Osteocyte (in vitro differentiated cells): ENCODE data around the gene ARTN. TPM values are rescaled to one million over a fixed set of nuclear protein-coding genes. Genes with fewer than 3 reads are reported as not detected.

Source experiments
- DNase-seq: peaks from one replicate; pipeline ENCODE4 v3.0.0; 2021; ENCODE audit warnings: mixed read lengths; ENCODE audit not compliant: unreplicated experiment; ENCODE audit errors: extremely low spot score
- H3K27ac Mint-ChIP-seq: one replicate; pipeline ENCODE4 v1.8.0; 2021; ENCODE audit warnings: mild to moderate bottlenecking, mixed read lengths; ENCODE audit not compliant: unreplicated experiment
- H3K27me3 Mint-ChIP-seq: one replicate; pipeline ENCODE4 v1.8.0; 2021; ENCODE audit warnings: mixed read lengths; ENCODE audit not compliant: unreplicated experiment
- H3K36me3 Mint-ChIP-seq: one replicate; pipeline ENCODE4 v1.8.0; 2021; ENCODE audit warnings: mixed read lengths; ENCODE audit not compliant: unreplicated experiment
- H3K4me1 Mint-ChIP-seq: one replicate; pipeline ENCODE4 v1.8.0; 2021; ENCODE audit warnings: mixed read lengths; ENCODE audit not compliant: unreplicated experiment
- H3K4me3 Mint-ChIP-seq: one replicate; pipeline ENCODE4 v1.8.0; 2021; ENCODE audit warnings: mild to moderate bottlenecking, moderate library complexity, mixed read lengths; ENCODE audit not compliant: unreplicated experiment
- H3K9me3 Mint-ChIP-seq: one replicate; pipeline ENCODE4 v1.8.0; 2021; ENCODE audit warnings: mixed read lengths; ENCODE audit not compliant: unreplicated experiment
- total RNA-seq: library from RNA; stranded (reverse); gene quantifications from 2 replicates; pipeline ENCODE4 v1.2.1, GENCODE V29; 2021
- TF ChIP-seq, protein P1 (sequence below): fragments of 200-600 bp; sonication (generic); IDR thresholded peaks from 2 replicates; pipeline ENCODE4 v1.5.0; 2021; ENCODE audit warnings: antibody characterized with exemption, mild to moderate bottlenecking, moderate library complexity

ARTN gene
- total RNA-seq, 1 donor from 2014 or later, result 1.1 TPM

DNA sequence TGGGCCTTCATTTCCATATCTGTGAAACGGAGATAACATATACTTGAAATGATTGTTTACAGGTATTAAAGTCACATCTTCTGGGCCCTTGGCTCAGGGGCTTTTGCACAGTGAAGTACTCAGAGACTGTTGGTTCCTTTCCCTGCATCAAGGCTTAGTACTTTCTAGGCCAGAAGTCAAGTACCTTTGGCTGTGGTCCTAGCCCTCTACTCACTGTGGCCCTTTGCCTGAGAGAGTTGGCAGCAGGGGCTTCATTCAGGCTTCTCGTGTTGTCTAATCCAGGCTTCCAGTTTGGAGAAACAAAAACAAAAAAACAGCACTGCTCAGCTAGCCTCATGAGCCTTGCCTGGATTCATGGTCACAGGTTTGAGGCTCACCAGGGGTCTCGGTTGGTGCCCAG, 28.1 kb downstream of the ARTN start:
- TF ChIP-seq, protein P1, sequence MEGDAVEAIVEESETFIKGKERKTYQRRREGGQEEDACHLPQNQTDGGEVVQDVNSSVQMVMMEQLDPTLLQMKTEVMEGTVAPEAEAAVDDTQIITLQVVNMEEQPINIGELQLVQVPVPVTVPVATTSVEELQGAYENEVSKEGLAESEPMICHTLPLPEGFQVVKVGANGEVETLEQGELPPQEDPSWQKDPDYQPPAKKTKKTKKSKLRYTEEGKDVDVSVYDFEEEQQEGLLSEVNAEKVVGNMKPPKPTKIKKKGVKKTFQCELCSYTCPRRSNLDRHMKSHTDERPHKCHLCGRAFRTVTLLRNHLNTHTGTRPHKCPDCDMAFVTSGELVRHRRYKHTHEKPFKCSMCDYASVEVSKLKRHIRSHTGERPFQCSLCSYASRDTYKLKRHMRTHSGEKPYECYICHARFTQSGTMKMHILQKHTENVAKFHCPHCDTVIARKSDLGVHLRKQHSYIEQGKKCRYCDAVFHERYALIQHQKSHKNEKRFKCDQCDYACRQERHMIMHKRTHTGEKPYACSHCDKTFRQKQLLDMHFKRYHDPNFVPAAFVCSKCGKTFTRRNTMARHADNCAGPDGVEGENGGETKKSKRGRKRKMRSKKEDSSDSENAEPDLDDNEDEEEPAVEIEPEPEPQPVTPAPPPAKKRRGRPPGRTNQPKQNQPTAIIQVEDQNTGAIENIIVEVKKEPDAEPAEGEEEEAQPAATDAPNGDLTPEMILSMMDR, result no peak
- no peak overlapping the region for H3K27ac Mint-ChIP-seq
- H3K9me3 Mint-ChIP-seq, result no peaks in the 10 kb centered on the region
- H3K4me1 Mint-ChIP-seq, result no peaks in the 10 kb centered on the region
- H3K27me3 Mint-ChIP-seq, result no peaks in the 10 kb centered on the region
- DNase-seq, result no peak
- H3K36me3 Mint-ChIP-seq, result peaks cover 24% of the 10 kb centered on the region
- no peak overlapping the region for H3K4me3 Mint-ChIP-seq

DNA sequence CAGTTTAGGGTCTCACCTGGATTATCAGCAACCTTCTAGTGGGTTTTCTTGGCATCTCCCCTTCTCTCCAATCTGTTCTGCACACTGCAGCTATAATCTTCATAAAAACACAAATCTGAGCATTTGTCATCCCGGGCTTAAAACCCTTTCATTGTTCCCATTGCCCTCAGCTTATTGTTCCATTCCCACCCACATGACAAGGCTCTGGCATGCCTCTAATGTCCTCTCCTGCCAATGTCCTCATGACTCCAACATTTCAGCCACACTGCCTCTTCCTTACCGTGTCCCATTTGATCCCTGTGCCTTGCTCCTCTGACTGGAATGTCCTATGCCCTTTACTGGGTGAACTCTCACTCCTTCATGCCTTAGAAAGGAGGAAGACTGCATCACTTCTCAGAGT, 28.7 kb downstream of the ARTN start:
- TF ChIP-seq, protein P1, result no peak
- H3K4me3 Mint-ChIP-seq, result no peak overlapping the region

DNA sequence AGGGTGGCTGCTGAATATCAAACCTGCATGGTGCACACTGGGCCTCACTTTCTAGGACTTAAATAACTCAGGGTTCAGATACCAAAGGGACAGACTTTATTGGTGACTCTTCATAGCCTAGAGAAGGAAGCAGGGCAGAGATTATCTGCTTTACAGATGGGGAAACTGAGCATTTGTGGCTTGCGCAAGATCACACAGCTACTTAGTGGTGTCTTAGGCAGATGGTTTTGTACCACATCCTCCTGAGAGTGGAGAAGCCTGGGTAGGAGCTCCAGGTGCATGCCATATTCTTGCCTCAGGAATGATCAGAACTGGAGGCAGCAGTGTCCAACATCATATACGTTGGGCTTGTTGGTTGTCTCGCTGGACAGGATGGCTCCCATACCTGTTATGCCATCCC, 29.4 kb downstream of the ARTN start:
- peaks cover 1% of the 10 kb centered on the region for H3K9me3 Mint-ChIP-seq
- H3K27me3 Mint-ChIP-seq, result no peaks in the 10 kb centered on the region
- no peak for DNase-seq
- no peak overlapping the region for H3K4me3 Mint-ChIP-seq
- peaks cover 28% of the 10 kb centered on the region for H3K36me3 Mint-ChIP-seq
- no peak overlapping the region for H3K27ac Mint-ChIP-seq
- TF ChIP-seq, protein P1, result no peak
- no peaks in the 10 kb centered on the region for H3K4me1 Mint-ChIP-seq

More for the DNA sequence above, 28.7 kb downstream of the ARTN start:
- no peaks in the 10 kb centered on the region for H3K9me3 Mint-ChIP-seq
- no peak overlapping the region for H3K27ac Mint-ChIP-seq
- no peaks in the 10 kb centered on the region for H3K4me1 Mint-ChIP-seq
- H3K36me3 Mint-ChIP-seq, result peaks cover 25% of the 10 kb centered on the region
- DNase-seq, result no peak
- H3K27me3 Mint-ChIP-seq, result no peaks in the 10 kb centered on the region

DNA sequence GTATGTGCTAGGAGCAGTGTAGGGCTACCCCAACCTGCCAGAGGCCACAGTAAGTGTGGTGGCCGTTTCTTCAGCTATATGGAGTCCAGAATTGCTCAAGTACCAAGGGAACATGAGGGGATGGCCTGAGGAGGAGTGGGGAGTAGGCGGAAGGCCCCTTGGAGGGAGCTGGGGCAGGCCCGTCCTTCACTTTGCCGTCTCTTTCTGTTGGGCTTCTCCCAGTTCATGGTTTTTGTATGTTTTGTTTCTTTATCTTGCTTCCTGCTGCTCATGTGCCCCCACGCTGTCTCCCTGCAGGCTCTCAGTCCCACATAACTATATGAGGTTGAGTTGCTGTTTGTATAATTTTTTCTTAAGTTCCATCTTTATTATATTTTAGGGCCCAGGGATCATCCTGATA, 30.3 kb downstream of the ARTN start:
- Mint-ChIP-seq H3K4me1 (no peaks in the 10 kb centered on the region), H3K9me3 (peaks cover 8% of the 10 kb centered on the region), H3K27me3 (no peaks in the 10 kb centered on the region), H3K27ac (no peak overlapping the region), H3K4me3 (no peak overlapping the region), H3K36me3 (peaks cover 26% of the 10 kb centered on the region)
- TF ChIP-seq, protein P1, result no peak
- no peak for DNase-seq

DNA sequence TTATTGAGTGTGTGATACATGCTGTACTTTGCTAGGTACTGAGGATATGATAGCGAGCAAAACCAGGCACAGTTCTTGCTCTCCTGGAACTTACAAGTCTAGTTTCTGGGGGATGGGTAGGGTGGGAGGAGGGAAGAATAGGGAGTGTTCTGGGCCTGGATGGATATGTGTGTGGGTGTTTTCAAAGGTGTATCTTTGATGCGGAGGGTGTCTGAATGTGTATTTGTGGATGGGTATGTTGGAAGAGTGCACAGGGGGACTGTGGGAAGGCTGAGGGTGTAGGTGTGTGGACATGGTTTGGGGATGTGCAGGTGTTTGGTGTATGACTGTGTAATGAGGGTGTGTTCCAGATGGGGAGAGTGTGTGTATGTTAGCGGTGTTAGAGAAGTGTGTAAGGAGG, 31.7 kb downstream of the ARTN start:
- no peak overlapping the region for H3K4me3 Mint-ChIP-seq
- no peak overlapping the region for H3K27ac Mint-ChIP-seq
- peaks cover 8% of the 10 kb centered on the region for H3K9me3 Mint-ChIP-seq
- H3K27me3 Mint-ChIP-seq, result no peaks in the 10 kb centered on the region
- H3K4me1 Mint-ChIP-seq, result peaks cover 8% of the 10 kb centered on the region
- peaks cover 25% of the 10 kb centered on the region for H3K36me3 Mint-ChIP-seq
- DNase-seq, result no peak
- TF ChIP-seq, protein P1, result no peak
